Activated CD8-positive, alpha-beta memory T cell treated with anti-CD3 and anti-CD28 coated beads, Interleukin-2, amount 10 ng/mL, durations not matched to agents 7 days and 5 days (primary cell): Measurements from ENCODE around the gene VPS72. TPM values are rescaled to one million over a fixed set of nuclear protein-coding genes. Genes with fewer than 3 reads are reported as not detected.

Source experiments
- ATAC-seq: fragments of 150-1000 bp; cut with Tn5 transposase; one replicate; pipeline ENCODE4 v1.10.0; 2021; ENCODE audit warnings: moderate library complexity
- CTCF ChIA-PET: fragments of 350-600 bp; sonication (Branson Sonifier 250); formaldehyde crosslinking; loops from one replicate; lab custom pipeline; 2021; ENCODE audit warnings: antibody characterized with exemption; lab: Charles Lee
- DNase-seq: peaks from one replicate; pipeline ENCODE4 v3.0.0-alpha.2; 2020
- H3K27ac Mint-ChIP-seq: one replicate; pipeline ENCODE4 v1.8.0; 2021; ENCODE audit warnings: mild to moderate bottlenecking, mixed read lengths
- H3K27me3 Mint-ChIP-seq: one replicate; pipeline ENCODE4 v1.8.0; 2021; ENCODE audit warnings: mixed read lengths
- H3K36me3 Mint-ChIP-seq: one replicate; pipeline ENCODE4 v1.8.0; 2021; ENCODE audit warnings: mild to moderate bottlenecking, mixed read lengths
- H3K4me1 Mint-ChIP-seq: one replicate; pipeline ENCODE4 v1.8.0; 2021; ENCODE audit warnings: mixed read lengths
- H3K4me3 Mint-ChIP-seq: one replicate; pipeline ENCODE4 v1.8.0; 2021; ENCODE audit warnings: mild to moderate bottlenecking, moderate library complexity, mixed read lengths
- H3K9me3 Mint-ChIP-seq: one replicate; pipeline ENCODE4 v1.8.0; 2022; ENCODE audit warnings: low read depth, mixed read lengths
- total RNA-seq, 2 experiments: library from RNA; stranded (reverse); gene quantifications; one replicate each; pipeline ENCODE4 v1.2.3, GENCODE V29; 2021

VPS72 gene
- total RNA-seq, 2 experiments from 2014 or later = 78.3 to 86.2 TPM

DNA sequence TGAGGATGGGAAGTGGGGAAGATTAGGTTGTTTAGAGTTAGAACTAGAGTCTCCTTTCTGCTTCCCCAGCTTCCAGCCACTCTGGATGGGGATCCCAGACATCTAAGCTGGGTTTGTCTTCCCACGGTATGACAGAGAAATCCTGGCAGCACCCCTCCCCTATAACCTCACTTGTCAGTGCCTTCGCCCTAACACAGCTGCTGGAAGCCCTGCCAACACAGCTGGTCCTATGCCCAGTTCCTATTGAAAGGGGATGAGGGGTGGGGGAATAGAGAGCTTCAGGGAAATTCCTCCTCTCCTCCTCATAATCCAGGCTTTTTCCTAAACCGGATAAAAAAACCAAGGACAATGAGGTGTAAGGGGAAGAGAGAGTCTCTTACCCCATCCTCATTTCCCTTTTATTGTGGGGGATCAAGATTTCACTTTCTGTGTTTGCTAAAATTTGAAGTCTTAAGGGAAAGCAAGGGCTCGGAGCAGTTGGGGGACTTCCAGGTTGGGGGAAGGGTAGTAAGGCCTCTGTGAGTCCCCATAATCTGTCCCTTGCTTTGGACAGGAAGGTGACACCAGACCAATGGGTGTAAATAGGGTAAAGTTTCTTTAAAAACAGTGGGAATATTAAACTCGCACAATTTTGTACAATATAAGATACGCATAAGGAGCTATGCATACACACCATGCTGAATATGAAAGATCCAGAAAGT, 14.8 kb downstream of the VPS72 start:
- Mint-ChIP-seq H3K36me3 (peaks cover 26% of the 10 kb centered on the region), H3K4me1 (no peaks in the 10 kb centered on the region), H3K9me3 (no peaks in the 10 kb centered on the region), H3K27ac (no peak overlapping the region), H3K27me3 (no peaks in the 10 kb centered on the region), H3K4me3 (no peak overlapping the region)
- CTCF ChIA-PET = interaction anchor here (0.8 to 1.7 kb wide), 4 partner anchors 9 to 148 kb away, joined by 3 to 5 read pairs (median 4); partner anchors contain the start of genes LYSMD1 and SCNM1
- DNase-seq (no peak), ATAC-seq (no peak)

DNA sequence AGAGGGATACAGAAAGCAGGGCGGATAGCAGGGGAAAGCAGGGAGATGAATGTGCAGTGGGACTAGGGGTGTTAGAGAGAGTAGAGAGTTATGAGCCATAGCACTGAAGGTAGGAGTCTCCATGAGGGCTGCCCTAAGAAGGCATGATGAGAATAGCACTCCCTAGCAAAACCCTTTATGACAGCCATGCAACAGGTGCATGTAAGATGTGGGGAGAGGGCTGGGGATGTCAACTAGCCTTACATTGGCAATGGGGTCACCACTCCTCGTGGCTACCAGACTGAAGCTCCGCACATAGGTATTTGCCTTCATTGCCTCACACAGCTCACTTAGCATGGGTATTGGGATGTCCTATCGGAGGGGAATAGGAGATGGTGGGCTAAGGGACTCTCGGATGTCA, 18.8 kb downstream of the VPS72 start:
- H3K27ac Mint-ChIP-seq = no peak overlapping the region
- H3K4me1 Mint-ChIP-seq = peaks cover 16% of the 10 kb centered on the region
- no peak overlapping the region for H3K4me3 Mint-ChIP-seq
- no peak for DNase-seq
- CTCF ChIA-PET = no interaction called here
- ATAC-seq = no peak
- H3K9me3 Mint-ChIP-seq = no peaks in the 10 kb centered on the region
- peaks cover 22% of the 10 kb centered on the region for H3K36me3 Mint-ChIP-seq
- no peaks in the 10 kb centered on the region for H3K27me3 Mint-ChIP-seq

DNA sequence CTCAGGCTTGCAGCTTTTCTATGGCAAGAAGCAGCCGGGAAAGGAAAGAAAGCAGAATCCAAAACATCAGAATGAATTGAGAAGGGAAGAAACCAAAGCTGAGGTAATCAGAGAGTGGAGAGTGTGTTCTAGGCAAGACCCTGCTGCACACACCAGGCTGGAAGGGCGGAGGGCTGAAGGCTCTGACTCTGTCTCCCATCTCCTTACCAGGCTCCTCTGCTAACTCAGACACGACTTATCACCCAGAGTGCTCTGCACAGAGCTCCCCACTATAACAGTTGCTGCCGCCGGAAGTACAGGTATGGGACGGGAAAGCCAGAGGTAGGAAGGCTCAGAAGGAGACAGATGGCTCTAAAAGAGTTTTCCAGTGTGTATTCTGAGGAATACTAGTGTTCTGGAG, 22.9 kb downstream of the VPS72 start:
- CTCF ChIA-PET = interaction anchor here (1.0 to 2.0 kb wide), 6 partner anchors 9 to 143 kb away, joined by 3 to 12 read pairs (median 4); partner anchors contain the start of genes TMOD4 and TNFAIP8L2

DNA sequence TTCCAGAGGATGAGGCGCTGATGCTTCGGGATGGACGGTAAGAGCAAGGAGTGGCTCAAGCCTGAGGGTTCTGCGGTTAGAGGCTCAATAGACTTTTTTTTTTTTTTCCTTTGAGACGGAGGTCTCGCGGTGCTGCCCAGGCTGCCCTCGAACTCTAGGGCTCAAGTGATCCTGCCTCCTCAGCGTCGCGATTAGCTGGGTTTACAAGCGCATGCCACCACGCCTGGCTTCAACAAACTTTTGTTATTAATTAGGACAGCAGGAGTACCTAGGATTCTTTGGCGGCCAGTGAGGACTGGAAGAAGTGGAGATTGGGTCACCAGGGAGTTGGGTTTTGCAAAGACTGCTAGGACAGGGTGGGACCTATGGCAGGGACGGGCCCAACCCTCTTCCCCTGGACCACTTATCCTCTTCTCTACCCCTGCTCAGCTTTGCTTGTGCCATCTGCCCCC, 23.5 kb downstream of the VPS72 start:
- CTCF ChIA-PET = interaction anchor here (0.5 to 2.0 kb wide), 7 partner anchors 8 to 120 kb away, joined by 3 to 12 read pairs (median 4); partner anchors contain the start of genes TMOD4 and TNFAIP8L2
- DNase-seq (no peak), ATAC-seq (peak; percentile 3)
- Mint-ChIP-seq H3K4me1 (peaks cover 46% of the 10 kb centered on the region), H3K27me3 (no peaks in the 10 kb centered on the region), H3K9me3 (no peaks in the 10 kb centered on the region), H3K4me3 (peak overlapping the region; percentile 91), H3K36me3 (peaks cover 26% of the 10 kb centered on the region), H3K27ac (peak overlapping the region; percentile 89)

More for the DNA sequence above, 22.9 kb downstream of the VPS72 start:
- Mint-ChIP-seq H3K27me3 (no peaks in the 10 kb centered on the region), H3K4me3 (peak overlapping the region; percentile 91), H3K9me3 (no peaks in the 10 kb centered on the region), H3K27ac (peak overlapping the region; percentile 89), H3K4me1 (peaks cover 41% of the 10 kb centered on the region), H3K36me3 (peaks cover 24% of the 10 kb centered on the region)
- DNase-seq (no peak), ATAC-seq (no peak)

DNA sequence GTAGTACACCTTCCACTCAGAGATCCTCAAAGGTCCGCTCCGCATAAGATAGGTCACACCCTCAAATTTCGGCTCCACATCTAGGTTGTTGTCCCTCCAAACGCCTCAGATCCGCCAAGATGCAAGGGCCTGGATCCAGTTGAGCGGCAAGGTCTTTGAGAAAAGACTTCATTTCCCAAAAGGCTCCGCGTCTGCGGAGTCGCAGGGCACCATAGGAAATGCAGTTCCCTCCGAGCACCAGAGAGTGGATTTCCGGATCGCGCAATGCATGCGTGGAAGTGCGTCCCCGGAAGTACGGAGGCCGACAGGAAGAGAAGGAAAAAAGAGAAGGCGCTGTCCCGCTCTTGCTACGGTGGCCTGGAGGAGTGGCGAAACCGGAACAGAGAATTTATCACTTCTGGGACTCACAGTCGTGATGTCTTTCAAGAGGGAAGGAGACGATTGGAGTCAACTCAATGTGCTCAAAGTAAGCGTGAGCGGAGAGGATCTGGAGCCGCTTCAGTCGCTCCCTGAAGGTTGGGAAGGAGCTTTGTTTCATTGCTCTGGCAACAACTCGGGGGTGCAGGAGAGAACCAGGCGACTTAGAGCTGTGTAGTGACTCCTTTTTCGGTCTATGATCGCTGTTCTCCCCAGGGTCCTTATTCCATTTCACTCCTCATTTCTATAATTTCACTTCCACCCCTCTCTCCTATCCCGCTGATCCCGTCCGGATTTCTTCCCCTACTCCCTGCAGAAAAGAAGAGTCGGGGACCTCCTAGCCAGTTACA, 24.1 kb downstream of the VPS72 start, which contains the start of the genes LYSMD1 and SCNM1:
Gene LYSMD1 (minus strand): TSS at position 165 of the 767 bp plus-strand sequence. CDS start 644 bp downstream, outside the sequence.
Gene SCNM1 (plus strand): TSS at position 407 of the 767 bp plus-strand sequence. CDS start 9 bp downstream, at position 416.
- ATAC-seq (peak; percentile 97), DNase-seq (peak; percentile 99)
- Mint-ChIP-seq H3K27me3 (no peaks in the 10 kb centered on the region), H3K4me3 (peak within 1 kb of the TSS; percentile 91), H3K9me3 (no peaks in the 10 kb centered on the region), H3K36me3 (peaks cover 28% of the 10 kb centered on the region), H3K4me1 (peaks cover 48% of the 10 kb centered on the region), H3K27ac (peak within 1 kb of the TSS; percentile 89)
- CTCF ChIA-PET = interaction anchor here (0.5 to 2.3 kb wide), 10 partner anchors 9 to 141 kb away, joined by 3 to 12 read pairs (median 4); partner anchors contain the start of genes GABPB2, TMOD4 and TNFAIP8L2

DNA sequence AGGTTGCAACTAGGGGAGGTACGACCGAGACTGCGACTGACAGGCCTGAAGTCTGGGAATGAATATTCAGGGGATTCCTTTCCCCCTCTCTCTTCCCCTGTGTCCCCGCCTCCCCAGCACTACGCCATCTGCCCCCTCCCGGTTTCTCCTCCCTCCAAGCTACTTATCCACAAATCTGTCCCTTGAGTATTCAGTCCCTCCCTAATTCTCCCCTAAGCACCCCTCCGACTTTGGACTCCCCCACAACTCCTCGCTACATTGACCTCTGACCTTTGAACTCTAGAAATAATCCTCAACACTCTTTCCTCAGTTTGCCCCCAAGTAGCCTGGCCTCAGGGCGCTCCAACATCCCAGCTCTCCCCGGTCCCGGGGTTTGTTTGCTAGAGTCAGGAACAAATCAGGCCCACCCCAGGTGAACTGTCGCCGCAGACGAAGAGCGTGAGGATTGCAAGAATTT, 24.7 kb downstream of the VPS72 start:
- H3K4me1 Mint-ChIP-seq = peaks cover 50% of the 10 kb centered on the region
- H3K36me3 Mint-ChIP-seq = peaks cover 30% of the 10 kb centered on the region
- ATAC-seq (no peak), DNase-seq (peak; percentile 46)
- H3K27me3 Mint-ChIP-seq = no peaks in the 10 kb centered on the region
- CTCF ChIA-PET = interaction anchor here (1.0 to 2.3 kb wide), 6 partner anchors 8 to 141 kb away, joined by 3 to 12 read pairs (median 4); partner anchors contain the start of genes GABPB2 and TNFAIP8L2
- peak overlapping the region; percentile 89 for H3K27ac Mint-ChIP-seq
- peak overlapping the region; percentile 91 for H3K4me3 Mint-ChIP-seq
- H3K9me3 Mint-ChIP-seq = no peaks in the 10 kb centered on the region

DNA sequence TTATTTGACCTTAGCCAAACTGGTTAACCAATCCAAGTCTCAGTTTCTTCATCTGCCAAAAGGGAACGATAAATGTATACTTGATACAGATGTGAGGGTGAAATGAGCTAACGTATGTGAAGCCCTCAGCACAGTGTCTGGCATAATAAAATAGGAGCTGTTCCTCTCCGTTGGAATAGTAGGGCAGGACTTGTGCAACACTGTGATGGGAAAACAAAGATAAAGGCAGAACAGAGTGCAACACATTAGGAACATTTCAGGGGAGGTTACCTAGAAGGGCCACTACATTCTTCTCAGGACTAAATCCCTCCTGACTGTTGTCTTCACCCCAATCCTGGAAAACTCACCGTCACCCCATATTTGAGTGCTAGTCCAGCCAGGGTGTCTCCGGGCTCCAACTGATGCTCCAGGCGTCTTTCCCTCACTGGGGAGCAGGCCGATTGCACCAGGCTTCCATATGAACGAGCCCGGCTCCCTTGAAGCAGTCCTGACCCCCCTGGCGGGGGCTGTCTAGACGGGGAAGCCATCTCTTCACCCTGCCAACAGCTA, 25.2 kb downstream of the VPS72 start:
- CTCF ChIA-PET = interaction anchor here (1.0 to 2.3 kb wide), 5 partner anchors 8 to 140 kb away, joined by 3 to 9 read pairs (median 4); partner anchors contain the start of genes GABPB2 and TNFAIP8L2
- H3K36me3 Mint-ChIP-seq = peaks cover 33% of the 10 kb centered on the region
- no peaks in the 10 kb centered on the region for H3K9me3 Mint-ChIP-seq
- H3K27me3 Mint-ChIP-seq = no peaks in the 10 kb centered on the region
- peak overlapping the region; percentile 91 for H3K4me3 Mint-ChIP-seq
- no peak for DNase-seq
- ATAC-seq = no peak
- peaks cover 53% of the 10 kb centered on the region for H3K4me1 Mint-ChIP-seq
- H3K27ac Mint-ChIP-seq = peak overlapping the region; percentile 89

DNA sequence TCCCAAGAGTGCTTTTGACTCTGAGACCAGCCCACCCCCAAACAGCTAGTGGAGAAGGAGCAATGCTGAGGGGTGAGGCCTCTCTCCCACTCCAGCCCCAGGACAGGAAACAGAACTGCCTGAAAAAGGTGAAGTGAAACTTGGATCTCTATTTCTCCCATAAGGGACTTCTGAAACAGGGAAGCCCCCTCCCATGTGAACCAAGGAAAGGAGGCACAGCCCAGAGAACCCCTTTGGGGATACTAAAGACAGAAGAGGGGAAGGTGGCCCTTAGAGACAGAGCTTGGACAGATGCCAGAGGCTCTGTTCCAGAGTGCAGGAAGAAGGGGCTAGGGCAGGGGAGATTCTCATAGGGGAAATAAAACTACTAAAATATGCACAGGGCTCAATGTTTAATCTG, 30.6 kb downstream of the VPS72 start:
- no peaks in the 10 kb centered on the region for H3K27me3 Mint-ChIP-seq
- no peak overlapping the region for H3K4me3 Mint-ChIP-seq
- peaks cover 67% of the 10 kb centered on the region for H3K4me1 Mint-ChIP-seq
- CTCF ChIA-PET = interaction anchor here (0.9 to 5.1 kb wide), 4 partner anchors 59 to 111 kb away, joined by 3 to 157 read pairs (median 4); partner anchors contain the start of genes C1orf56 and GABPB2
- ATAC-seq (no peak), DNase-seq (no peak)
- no peaks in the 10 kb centered on the region for H3K9me3 Mint-ChIP-seq
- H3K27ac Mint-ChIP-seq = peak overlapping the region; percentile 32
- peaks cover 31% of the 10 kb centered on the region for H3K36me3 Mint-ChIP-seq

DNA sequence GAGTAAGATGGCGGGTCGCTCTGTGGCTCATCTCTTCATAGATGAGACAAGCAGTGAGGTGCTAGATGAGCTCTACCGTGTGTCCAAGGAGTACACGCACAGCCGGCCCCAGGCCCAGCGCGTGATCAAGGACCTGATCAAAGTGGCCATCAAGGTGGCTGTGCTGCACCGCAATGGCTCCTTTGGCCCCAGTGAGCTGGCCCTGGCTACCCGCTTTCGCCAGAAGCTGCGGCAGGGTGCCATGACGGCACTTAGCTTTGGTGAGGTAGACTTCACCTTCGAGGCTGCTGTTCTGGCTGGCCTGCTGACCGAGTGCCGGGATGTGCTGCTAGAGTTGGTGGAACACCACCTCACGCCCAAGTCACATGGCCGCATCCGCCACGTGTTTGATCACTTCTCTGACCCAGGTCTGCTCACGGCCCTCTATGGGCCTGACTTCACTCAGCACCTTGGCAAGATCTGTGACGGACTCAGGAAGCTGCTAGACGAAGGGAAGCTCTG, 31.2 kb downstream of the VPS72 start:
- peaks cover 63% of the 10 kb centered on the region for H3K4me1 Mint-ChIP-seq
- no peaks in the 10 kb centered on the region for H3K27me3 Mint-ChIP-seq
- ATAC-seq (no peak), DNase-seq (no peak)
- CTCF ChIA-PET = interaction anchor here (0.9 to 5.1 kb wide), 4 partner anchors 59 to 111 kb away, joined by 3 to 157 read pairs (median 4); partner anchors contain the start of genes C1orf56 and GABPB2
- H3K9me3 Mint-ChIP-seq = no peaks in the 10 kb centered on the region
- peak overlapping the region; percentile 93 for H3K27ac Mint-ChIP-seq
- H3K36me3 Mint-ChIP-seq = peaks cover 31% of the 10 kb centered on the region
- H3K4me3 Mint-ChIP-seq = no peak overlapping the region

DNA sequence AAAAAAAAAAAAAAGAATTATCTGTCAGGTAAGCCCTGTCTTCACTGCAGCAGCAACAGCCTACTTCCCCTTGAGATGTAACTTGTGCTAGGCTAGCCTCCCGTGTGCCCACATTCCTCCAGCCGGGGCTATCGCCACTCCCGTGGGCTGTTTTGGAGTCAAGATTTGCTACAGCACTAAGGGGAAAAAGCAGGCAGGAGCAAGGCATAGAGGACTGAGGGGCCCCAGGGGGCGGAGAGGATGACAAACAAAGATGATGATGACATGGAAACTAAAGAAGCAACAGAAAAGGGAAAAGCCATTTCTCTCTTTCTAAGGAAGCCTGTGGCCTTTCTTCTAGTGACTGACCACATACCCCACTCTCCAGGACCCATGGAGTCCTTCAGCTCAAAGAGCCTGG, 31.7 kb downstream of the VPS72 start:
- Mint-ChIP-seq H3K4me3 (peak overlapping the region; percentile 96), H3K4me1 (peaks cover 63% of the 10 kb centered on the region), H3K27ac (peak overlapping the region; percentile 93), H3K9me3 (no peaks in the 10 kb centered on the region), H3K27me3 (no peaks in the 10 kb centered on the region), H3K36me3 (peaks cover 31% of the 10 kb centered on the region)
- ATAC-seq = no peak
- DNase-seq = peak; percentile 51
- CTCF ChIA-PET = interaction anchor here (0.9 to 5.1 kb wide), 4 partner anchors 58 to 133 kb away, joined by 3 to 157 read pairs (median 26); partner anchors contain the start of gene GABPB2

DNA sequence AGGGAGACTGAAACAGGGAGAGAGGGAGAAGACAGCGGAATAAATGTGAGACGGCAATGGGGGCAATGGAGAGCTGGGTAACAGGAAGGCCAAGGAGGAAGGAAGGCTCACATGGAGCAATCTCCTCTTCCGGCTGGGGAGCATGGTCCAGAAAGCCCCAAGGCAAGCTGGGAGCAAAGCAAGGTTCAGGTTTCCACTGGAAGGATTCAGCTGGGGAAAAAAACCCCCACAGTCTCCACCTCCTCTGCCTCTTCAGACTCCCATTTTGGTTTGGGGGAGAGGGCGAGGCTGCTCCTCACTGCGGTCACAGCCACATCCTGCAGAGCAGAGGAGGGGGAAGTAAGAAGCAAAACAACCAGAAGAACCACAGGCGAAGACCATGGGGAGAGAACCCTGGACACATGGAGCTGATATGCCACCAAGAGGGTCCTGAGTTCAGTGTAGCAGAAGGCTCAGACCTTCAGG, 32.9 kb downstream of the VPS72 start:
- ATAC-seq = peak; percentile 19
- DNase-seq = peak; percentile 85
- Mint-ChIP-seq H3K27ac (peak overlapping the region; percentile 93), H3K36me3 (peaks cover 28% of the 10 kb centered on the region), H3K9me3 (no peaks in the 10 kb centered on the region), H3K27me3 (no peaks in the 10 kb centered on the region), H3K4me1 (peaks cover 57% of the 10 kb centered on the region), H3K4me3 (peak overlapping the region; percentile 96)
- CTCF ChIA-PET = interaction anchor here (0.8 to 5.1 kb wide), 25 partner anchors 8 to 184 kb away, joined by 3 to 157 read pairs (median 5); partner anchors contain the start of genes C1orf56, CDC42SE1, GABPB2 and LYSMD1

DNA sequence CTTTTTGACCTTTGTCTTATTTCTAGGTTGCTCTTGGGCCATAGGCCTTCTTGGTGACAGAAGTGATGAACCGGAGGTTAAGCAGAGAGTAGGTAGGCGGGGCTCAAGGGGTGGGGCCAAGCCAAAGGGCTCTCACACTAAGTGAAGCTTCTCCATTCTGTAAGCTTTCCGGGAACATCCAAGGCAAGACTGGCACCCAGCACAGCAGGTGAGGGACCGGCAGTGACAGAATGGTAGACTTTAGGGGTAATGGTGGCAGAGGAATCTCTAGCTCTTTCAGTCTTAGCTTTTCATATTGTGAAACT, 33.5 kb downstream of the VPS72 start, which contains the start of gene TNFAIP8L2:
Gene TNFAIP8L2 (plus strand): TSS at position 135 of the 305 bp plus-strand sequence. CDS start 2,049 bp downstream, outside the sequence.
- peaks cover 51% of the 10 kb centered on the region for H3K4me1 Mint-ChIP-seq
- ATAC-seq = peak; percentile 92

More for the DNA sequence above, 33.5 kb downstream of the VPS72 start, which contains the start of gene TNFAIP8L2:
- no peaks in the 10 kb centered on the region for H3K27me3 Mint-ChIP-seq
- peaks cover 25% of the 10 kb centered on the region for H3K36me3 Mint-ChIP-seq
- H3K4me3 Mint-ChIP-seq = peak within 1 kb of the TSS; percentile 96
- DNase-seq = peak; percentile 90
- peak within 1 kb of the TSS; percentile 93 for H3K27ac Mint-ChIP-seq
- CTCF ChIA-PET = interaction anchor here (0.8 to 5.1 kb wide), 25 partner anchors 8 to 180 kb away, joined by 3 to 157 read pairs (median 5); partner anchors contain the start of genes C1orf56, CDC42SE1, GABPB2 and LYSMD1
- H3K9me3 Mint-ChIP-seq = no peaks in the 10 kb centered on the region
